Renal cortical epithelial cell (primary cell): ENCODE measurements around the gene MCTP1. TPM values are rescaled to one million over a fixed set of nuclear protein-coding genes. Genes with fewer than 3 reads are reported as not detected.

ENCODE experiments used
- DNase-seq: peaks from one replicate; pipeline ENCODE4 v3.0.0-alpha.2; 2011; ENCODE audit warnings: low read depth
- total RNA-seq: library from RNA; depleted of rRNA; stranded (reverse); fragments of >200 nt; gene quantifications from 2 replicates; pipeline ENCODE4 v1.2.3, GENCODE V29; 2014

MCTP1 gene
- total RNA-seq, 1 donor from 2014 or later, result 22.3 TPM

GRCh38 chr5:95076395-95077185 lies 208.3 kb downstream of the MCTP1 start:
- DNase-seq, result no peak

DNA sequence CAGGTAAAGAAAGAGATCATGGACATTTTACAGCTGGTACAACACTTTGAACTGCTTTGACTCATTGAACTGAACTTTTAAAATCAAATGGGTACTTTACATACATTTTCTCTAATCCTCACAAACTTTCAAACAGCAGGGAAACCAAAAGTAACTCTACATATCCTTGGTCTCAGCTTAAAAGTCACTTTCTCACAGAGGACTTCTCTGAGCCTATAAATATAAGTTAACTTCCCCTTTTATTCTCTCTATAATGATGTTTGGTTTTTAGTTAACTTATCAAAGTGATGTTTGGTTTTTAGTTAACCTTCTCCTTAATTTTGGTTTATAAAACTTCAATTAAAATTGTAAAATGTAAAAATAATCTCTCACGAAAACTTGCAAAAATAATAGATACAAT lies 209.8 kb downstream of the MCTP1 start:
- DNase-seq, result no peak

GRCh38 chr5:95072281-95072680 lies 212.6 kb downstream of the MCTP1 start:
- DNase-seq, result no peak

DNA sequence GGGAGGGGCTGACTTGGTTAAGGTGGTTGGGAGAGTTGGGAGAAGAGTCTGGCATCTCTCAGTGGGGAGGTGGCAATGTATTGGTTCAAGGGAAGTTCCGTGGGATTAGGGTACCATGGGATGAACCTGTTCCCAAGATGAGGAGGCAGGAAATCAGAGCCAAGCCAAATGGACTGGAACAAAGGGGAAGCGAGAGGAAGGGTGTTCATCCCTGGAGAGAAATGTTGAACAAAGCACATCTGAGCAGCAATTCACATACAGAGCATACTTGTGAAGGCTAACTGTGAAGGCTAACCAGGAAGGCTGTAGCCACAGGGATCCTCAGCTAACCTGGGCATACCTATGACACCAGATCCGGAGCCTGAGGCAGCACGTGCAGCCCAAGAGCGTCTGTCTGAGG lies 214.0 kb downstream of the MCTP1 start:
- DNase-seq, result no peak

- DNase-seq, result no peak
Observed at GRCh38 chr5:95070453-95070852, 214.4 kb downstream of the MCTP1 start.

- no peak for DNase-seq
Observed at GRCh38 chr5:95069948-95070347, 214.9 kb downstream of the MCTP1 start.

GRCh38 chr5:95069021-95069420 lies 215.9 kb downstream of the MCTP1 start:
- DNase-seq, result no peak

GRCh38 chr5:95068289-95068910 lies 216.5 kb downstream of the MCTP1 start:
- no peak for DNase-seq

DNA sequence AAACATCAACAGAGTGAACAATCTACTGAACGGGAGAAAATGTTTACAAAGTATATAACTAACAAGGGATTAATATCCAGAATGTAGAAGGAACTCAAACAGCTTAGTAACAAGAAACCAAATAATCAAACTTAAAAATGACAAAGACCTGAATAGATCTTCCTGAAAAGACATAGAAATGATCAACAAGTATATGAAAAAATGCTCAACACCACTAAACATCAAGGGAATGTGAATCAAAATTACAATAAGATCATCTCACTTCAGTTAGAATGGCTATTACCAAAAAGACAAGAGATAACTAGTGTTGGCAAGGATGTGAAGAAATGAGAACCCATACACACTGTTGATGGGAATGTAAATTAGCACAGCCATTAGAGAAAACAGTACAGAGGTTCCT lies 218.8 kb downstream of the MCTP1 start:
- DNase-seq, result no peak

- no peak for DNase-seq
Observed at GRCh38 chr5:95063492-95063891, 221.4 kb downstream of the MCTP1 start.

GRCh38 chr5:95060098-95060497 lies 224.8 kb downstream of the MCTP1 start:
- no peak for DNase-seq

- DNase-seq, result no peak
Observed at GRCh38 chr5:95059636-95060035, 225.3 kb downstream of the MCTP1 start.

- no peak for DNase-seq
Observed at GRCh38 chr5:95057615-95058014, 227.3 kb downstream of the MCTP1 start.

DNA sequence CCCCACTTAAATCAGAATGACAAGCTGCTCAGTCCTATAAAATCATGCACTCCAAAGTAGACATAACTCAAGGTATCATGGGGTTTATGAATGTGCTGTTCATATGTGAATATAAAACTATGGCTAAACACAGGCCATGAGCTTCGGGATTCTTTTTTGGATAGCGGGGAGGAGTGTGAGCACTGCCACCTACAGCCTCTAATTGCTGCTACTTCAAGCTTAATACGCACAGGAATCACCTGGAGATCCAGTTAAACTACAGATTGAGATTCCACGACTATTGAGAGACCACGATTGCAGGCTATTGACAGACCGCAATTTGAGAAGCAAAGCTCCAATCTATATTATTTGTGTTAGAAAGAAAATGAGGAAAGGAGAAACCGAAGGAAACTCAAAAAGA lies 231.6 kb downstream of the MCTP1 start:
- DNase-seq, result no peak

DNA sequence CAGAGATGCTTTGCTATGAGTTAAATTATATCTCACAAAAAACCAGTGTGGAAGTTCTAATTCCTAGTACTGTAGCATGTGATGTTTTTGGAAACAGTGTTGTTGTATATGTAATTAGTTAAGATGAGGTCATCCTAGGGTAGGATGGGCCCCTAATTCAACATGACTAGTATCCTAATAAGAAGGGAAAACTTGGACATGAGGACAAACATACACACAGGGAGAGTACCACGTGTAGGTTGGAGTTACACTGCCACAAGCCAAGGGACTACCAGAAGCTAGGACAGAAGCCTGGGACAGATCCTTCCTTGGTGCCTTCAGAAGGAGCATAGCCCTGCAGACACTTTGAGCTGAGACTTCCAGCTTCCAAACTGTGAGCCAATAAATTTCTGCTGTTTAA lies 234.2 kb downstream of the MCTP1 start:
- no peak for DNase-seq

GRCh38 chr5:95048628-95049027 lies 236.3 kb downstream of the MCTP1 start:
- DNase-seq, result no peak

DNA sequence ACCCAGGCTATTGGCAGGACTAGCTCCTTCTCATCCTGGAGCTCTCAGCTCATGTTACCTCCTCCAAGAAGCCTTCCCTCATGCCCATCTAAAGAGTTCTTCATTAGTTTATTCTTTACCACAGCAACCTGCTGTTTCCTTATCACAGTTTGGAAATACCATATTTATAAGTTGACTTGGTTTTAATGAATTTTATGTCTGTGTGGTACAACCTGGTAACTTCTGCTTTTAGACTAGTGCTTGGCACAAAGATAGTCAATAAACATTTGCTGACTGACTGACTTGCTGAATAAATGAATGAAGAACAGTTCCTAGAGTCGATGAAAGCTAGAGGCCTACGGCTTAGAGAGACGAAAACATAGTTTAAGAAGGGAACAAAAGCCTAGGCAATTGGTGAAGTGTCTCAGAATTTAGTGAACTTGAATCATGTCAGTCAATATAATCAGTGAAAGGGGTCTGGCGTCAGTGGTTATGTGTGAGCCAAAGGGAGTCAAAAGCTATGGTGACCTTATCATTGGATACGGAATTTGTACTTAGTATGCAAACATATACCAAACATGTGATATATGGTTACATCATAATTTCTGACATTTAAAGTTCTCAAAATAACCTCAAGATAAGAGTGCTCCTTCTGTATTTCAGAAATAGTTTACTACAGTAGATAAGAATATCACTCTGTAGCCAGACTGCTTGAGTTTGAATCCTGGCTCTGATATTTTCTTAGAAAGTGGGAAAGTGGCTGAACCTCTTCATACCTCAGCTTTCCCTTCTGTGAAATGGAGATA lies 239.5 kb downstream of the MCTP1 start:
- no peak for DNase-seq

GRCh38 chr5:95044096-95044495 lies 240.8 kb downstream of the MCTP1 start:
- DNase-seq, result no peak

DNA sequence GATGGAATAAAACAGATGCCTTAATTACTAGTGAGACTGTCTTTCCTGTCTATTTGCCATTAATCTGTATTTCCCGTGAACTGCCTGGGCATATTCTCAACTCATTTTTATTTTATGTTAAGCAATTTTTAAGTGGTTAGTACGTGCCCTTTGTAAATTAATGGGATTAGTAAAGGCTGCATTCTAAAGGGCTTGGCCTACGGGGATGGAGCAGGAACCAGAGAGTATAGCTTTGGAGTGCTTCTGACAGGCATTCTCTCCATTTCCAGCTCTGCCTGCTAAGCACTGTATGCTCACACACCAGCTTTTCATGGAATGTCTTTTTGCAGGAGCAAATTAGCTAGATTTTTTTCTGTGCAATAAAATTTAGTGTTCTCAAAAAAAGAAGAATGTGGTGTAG lies 241.2 kb downstream of the MCTP1 start:
- no peak for DNase-seq

GRCh38 chr5:95043234-95043633 lies 241.7 kb downstream of the MCTP1 start:
- no peak for DNase-seq

DNA sequence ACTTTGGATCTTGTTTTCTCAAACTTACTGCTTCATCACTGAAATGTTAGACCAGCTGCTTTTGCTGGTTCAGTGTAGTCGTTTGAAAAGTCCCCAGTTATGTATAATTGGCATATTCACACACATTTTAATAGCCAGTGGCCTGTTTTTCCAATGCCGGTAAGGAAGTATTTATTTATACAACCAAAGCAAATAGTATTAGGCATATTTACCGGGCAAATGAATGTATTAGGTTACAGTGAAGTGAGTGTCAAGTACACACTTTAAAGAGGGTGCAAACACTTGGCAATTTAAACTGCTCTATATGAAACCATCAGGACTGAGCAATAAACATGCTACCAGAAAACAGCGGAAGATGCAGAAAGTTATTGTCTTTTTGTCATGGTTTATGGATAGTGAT lies 242.9 kb downstream of the MCTP1 start:
- DNase-seq, result peak; percentile 4

DNA sequence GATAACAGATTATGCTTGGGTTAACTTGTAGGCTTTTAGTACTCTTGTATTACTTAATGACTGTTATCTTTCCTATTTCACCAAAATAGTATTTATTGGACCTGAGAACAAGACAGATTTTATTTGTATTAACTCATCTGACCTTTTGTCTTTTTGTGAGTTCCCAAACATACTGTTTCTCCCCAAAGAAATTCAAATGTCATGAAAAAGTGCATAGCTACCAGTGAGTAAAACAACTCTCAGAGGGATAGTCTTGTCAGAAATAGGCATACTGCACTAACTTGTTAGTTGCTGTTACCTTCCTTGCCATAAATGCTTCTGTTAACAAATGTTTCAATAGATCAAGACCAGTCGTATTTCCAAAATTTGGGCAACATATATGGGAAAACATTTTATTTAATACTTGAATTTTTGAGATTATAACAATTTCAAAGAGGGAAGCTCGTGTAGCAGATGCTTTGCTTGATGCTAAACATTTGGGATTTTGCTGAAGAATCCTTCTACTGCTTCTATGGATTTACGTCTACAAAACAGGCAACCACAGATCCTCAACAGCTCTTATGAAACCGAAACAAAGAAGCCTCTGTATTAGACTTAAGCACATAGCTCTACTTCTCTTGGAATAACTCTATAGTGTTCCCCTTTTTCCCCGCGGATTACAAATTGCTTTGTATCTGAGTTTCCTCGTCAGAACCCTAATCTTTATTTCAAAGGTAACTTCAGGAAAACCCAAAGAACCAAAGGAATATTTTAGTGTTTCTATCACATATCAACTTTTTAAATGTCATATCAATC lies 248.8 kb downstream of the MCTP1 start:
- DNase-seq, result no peak
